Ishikawa (cell line): ENCODE data around the gene TOX2.

ENCODE experiments used
- CEBPB ChIP-seq: IDR thresholded peaks from 2 replicates; pipeline ENCODE4 v1.6.1; 2012
- CREB1 ChIP-seq: IDR thresholded peaks from 2 replicates; pipeline ENCODE4 v1.6.1; 2012; ENCODE audit warnings: low read depth
- EGR1 ChIP-seq: IDR thresholded peaks from 2 replicates; pipeline ENCODE4 v1.6.1; 2012
- EP300 ChIP-seq: IDR thresholded peaks from 2 replicates; pipeline ENCODE4 v1.6.1; 2012; ENCODE audit warnings: borderline replicate concordance
- FOXM1 ChIP-seq: IDR thresholded peaks from 2 replicates; pipeline ENCODE4 v1.6.1; 2012; ENCODE audit warnings: low read depth, borderline replicate concordance
- MAX ChIP-seq: IDR thresholded peaks from 2 replicates; pipeline ENCODE4 v1.6.1; 2012
- NFIC ChIP-seq: IDR thresholded peaks from 2 replicates; pipeline ENCODE4 v1.6.1; 2012
- RAD21 ChIP-seq: IDR thresholded peaks from 2 replicates; pipeline ENCODE4 v1.6.1; 2012; ENCODE audit warnings: low read depth
- REST ChIP-seq: IDR thresholded peaks from 2 replicates; pipeline ENCODE4 v1.6.1; 2012; ENCODE audit warnings: low read depth, mild to moderate bottlenecking
- TAF1 ChIP-seq: IDR thresholded peaks from 2 replicates; pipeline ENCODE4 v1.6.1; 2012; ENCODE audit warnings: low read depth, mild to moderate bottlenecking
- TCF12 ChIP-seq: IDR thresholded peaks from 2 replicates; pipeline ENCODE4 v1.6.1; 2012; ENCODE audit warnings: low read depth
- TEAD4 ChIP-seq: IDR thresholded peaks from 2 replicates; pipeline ENCODE4 v1.6.1; 2012
- USF1 ChIP-seq: IDR thresholded peaks from 2 replicates; pipeline ENCODE4 v1.6.1; 2012
- YY1 ChIP-seq: IDR thresholded peaks from 2 replicates; pipeline ENCODE4 v1.6.1; 2012; ENCODE audit warnings: low read depth
- ZBTB7A ChIP-seq: IDR thresholded peaks from 2 replicates; pipeline ENCODE4 v1.6.1; 2012; ENCODE audit warnings: low read depth

Gene TOX2

GRCh38 chr20:44057698-44058675 is 143.3 kb downstream of the TOX2 start:
- no peak for TF ChIP-seq TAF1
- TF ChIP-seq EGR1: no peak
- TF ChIP-seq EP300: no peak
- TF ChIP-seq CREB1: no peak
- no peak for TF ChIP-seq FOXM1
- TF ChIP-seq ZBTB7A: no peak
- no peak for TF ChIP-seq USF1

GRCh38 chr20:44064501-44065400 is 150.1 kb downstream of the TOX2 start:
- TF ChIP-seq NFIC (no peak), ZBTB7A (no peak), CREB1 (no peak), TAF1 (no peak), RAD21 (no peak), EP300 (no peak), EGR1 (no peak), YY1 (no peak), CEBPB (no peak), REST (no peak), MAX (no peak), TEAD4 (no peak), TCF12 (no peak), FOXM1 (no peak), USF1 (no peak)

- TF ChIP-seq TCF12 (no peak), MAX (no peak), TAF1 (no peak), ZBTB7A (no peak), USF1 (no peak), EP300 (no peak), REST (no peak), FOXM1 (no peak), RAD21 (no peak), EGR1 (no peak), YY1 (no peak), CREB1 (no peak), TEAD4 (no peak)
These were observed 151.0 kb downstream of the TOX2 start for GRCh38 chr20:44065401-44066340.
